Kidney epithelial cell (primary cell): ENCODE data around the gene FAM120A. TPM values are rescaled to one million over a fixed set of nuclear protein-coding genes. Genes with fewer than 3 reads are reported as not detected.

Experiments
- DNase-seq: peaks from one replicate; pipeline ENCODE4 v3.0.0-alpha.2; 2010; ENCODE audit warnings: low read depth
- H3K27me3 ChIP-seq: 2 replicates; pipeline ENCODE4 v1.6.0; 2011; ENCODE audit warnings: low read length; ENCODE audit not compliant: control insufficient read depth, insufficient read depth
- H3K36me3 ChIP-seq: 2 replicates; pipeline ENCODE4 v1.5.1; 2011; ENCODE audit warnings: low read length; ENCODE audit not compliant: control insufficient read depth, insufficient read depth
- H3K4me3 ChIP-seq: 2 replicates; pipeline ENCODE4 v1.5.1; 2011; ENCODE audit warnings: low read depth, mild to moderate bottlenecking, control low read depth, low read length
- total RNA-seq: library from RNA; depleted of rRNA; stranded (reverse); fragments of >200 nt; gene quantifications from 2 replicates; pipeline ENCODE4 v1.2.3, GENCODE V29; 2015
- TF ChIP-seq, protein P1 (sequence below): IDR thresholded peaks from 2 replicates; pipeline ENCODE4 v1.5.1; 2011; ENCODE audit warnings: mild to moderate bottlenecking, moderate library complexity, low read length, control low read depth, inconsistent platforms; ENCODE audit not compliant: insufficient read depth, poor library complexity, severe bottlenecking

Gene FAM120A
- total RNA-seq, 1 donor from 2014 or later: 59.0 TPM

DNA sequence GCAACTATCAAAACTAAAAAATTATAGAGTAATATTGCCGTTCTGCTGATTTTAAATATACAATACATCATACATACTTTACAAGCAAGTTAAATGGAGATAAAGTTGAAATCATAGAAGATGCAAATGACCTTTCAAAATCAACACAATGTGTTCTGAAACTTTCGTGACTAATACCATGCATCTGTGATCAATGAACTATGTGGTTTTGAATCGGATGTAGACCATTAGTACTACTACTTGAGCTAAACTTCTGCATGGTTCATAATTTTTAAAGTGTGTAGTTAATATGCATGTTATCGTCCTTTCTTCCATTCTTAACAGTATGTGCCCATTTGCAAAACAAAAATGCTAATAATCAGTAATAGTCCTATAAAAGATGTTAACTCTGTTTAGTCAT lies 113.6 kb downstream of the FAM120A start:
- DNase-seq: no peak
- Histone ChIP-seq H3K4me3 (no peak overlapping the region), H3K27me3 (no peaks in the 10 kb centered on the region), H3K36me3 (peaks cover 6% of the 10 kb centered on the region)
- TF ChIP-seq, protein P1, sequence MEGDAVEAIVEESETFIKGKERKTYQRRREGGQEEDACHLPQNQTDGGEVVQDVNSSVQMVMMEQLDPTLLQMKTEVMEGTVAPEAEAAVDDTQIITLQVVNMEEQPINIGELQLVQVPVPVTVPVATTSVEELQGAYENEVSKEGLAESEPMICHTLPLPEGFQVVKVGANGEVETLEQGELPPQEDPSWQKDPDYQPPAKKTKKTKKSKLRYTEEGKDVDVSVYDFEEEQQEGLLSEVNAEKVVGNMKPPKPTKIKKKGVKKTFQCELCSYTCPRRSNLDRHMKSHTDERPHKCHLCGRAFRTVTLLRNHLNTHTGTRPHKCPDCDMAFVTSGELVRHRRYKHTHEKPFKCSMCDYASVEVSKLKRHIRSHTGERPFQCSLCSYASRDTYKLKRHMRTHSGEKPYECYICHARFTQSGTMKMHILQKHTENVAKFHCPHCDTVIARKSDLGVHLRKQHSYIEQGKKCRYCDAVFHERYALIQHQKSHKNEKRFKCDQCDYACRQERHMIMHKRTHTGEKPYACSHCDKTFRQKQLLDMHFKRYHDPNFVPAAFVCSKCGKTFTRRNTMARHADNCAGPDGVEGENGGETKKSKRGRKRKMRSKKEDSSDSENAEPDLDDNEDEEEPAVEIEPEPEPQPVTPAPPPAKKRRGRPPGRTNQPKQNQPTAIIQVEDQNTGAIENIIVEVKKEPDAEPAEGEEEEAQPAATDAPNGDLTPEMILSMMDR: no peak

DNA sequence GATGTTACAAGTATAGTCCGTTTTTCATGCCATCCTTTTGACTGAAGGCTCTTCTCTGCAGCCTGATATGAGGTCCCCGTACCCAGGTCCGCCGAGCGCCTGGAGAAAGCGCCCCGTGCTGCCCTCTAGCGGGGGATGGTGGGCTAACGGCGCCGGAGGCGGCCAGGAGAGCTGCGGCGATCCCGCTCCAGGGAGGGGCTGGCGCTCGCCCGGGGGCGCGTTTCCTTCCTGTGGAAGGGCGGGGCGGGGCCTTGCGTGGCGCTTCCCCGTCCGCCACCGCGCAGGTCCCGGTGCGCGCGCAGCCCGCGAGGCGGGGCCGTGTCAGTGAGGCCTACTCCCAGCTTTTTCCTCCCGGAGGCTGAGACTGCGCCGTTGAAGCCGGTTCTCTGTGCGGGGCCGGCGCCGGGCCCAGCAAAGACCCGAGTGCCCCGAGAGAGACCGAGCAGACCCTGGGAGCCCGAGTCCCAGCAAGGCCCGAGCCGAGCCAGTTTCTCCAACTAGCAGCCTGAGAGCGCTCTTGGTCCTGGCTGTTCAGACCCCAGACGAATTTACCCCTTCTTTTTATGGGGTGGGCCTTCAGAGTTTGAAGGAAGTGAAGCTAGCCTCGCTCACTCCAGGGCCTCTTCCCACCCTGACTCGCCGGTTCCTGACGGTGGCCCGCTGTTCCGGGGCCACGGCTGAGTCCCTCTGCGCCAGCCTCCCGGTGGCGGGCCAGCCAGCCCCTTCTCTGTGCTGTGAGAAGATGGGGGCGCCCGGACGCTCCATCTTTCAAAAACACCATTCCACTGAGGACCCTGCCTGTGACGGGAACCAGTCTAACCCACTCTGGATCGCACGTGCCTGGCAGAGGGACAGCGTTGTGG lies 115.2 kb downstream of the FAM120A start:
- H3K36me3 ChIP-seq: peaks cover 6% of the 10 kb centered on the region
- peak overlapping the region; percentile 49 for H3K4me3 ChIP-seq
- peak; percentile 72 for DNase-seq
- TF ChIP-seq, protein P1: peak; percentile 93
- no peaks in the 10 kb centered on the region for H3K27me3 ChIP-seq

DNA sequence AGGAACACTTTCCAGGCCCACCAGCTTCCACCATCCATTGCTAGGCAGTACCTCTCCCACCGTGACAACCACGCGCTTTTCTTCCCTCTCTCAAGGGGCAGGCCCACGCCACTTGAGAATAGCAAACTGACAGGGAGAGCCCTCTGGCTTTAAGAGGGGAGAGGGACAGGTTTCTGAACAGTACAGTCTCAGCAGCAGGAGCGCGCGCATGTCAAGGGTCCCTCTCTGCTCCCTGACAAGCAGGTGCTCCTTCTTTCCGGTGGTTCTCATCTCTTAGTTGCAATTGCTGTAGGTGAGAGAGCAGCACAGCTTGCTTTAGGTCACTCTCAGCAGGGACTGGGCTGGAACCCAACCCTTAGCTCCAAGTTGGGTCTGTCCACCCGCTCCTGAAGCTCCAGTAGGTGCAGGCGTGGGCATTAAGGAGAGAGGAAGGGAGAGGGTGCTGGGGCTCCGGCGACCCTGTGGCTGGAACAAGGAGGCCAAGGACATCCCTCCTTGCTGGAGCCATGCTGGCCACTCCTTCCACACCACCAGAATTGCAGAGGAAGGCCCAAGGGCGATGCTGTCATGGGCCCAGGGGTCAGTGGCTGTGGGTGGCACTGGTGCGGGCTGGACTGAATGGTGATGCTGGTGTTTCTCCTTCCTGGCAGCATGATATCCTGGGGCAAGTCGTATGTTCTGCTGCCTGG lies 115.9 kb downstream of the FAM120A start:
- DNase-seq: no peak
- TF ChIP-seq, protein P1: no peak
- Histone ChIP-seq H3K36me3 (peaks cover 4% of the 10 kb centered on the region), H3K27me3 (no peaks in the 10 kb centered on the region), H3K4me3 (peak overlapping the region; percentile 49)

DNA sequence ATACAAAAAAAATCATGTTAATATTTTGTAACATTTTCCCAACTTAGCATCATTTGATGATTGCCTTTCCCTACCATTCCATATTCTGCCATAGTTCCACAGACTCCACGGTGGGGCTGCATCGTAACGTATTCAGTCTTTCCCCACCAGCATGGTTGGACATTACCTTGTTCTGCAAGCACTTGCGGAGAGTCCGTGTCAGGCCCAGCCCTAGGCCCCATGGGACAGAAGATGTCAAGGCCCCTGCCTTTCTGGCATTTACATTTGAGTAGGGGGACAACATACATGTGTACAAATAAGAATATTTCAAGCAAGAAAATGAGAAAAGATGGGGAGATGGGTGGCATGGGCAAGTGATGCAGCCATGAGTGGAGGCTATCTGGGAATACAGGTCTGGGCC lies 116.7 kb downstream of the FAM120A start:
- Histone ChIP-seq H3K36me3 (peaks cover 4% of the 10 kb centered on the region), H3K4me3 (no peak overlapping the region), H3K27me3 (no peaks in the 10 kb centered on the region)
- TF ChIP-seq, protein P1: no peak
- DNase-seq: no peak

DNA sequence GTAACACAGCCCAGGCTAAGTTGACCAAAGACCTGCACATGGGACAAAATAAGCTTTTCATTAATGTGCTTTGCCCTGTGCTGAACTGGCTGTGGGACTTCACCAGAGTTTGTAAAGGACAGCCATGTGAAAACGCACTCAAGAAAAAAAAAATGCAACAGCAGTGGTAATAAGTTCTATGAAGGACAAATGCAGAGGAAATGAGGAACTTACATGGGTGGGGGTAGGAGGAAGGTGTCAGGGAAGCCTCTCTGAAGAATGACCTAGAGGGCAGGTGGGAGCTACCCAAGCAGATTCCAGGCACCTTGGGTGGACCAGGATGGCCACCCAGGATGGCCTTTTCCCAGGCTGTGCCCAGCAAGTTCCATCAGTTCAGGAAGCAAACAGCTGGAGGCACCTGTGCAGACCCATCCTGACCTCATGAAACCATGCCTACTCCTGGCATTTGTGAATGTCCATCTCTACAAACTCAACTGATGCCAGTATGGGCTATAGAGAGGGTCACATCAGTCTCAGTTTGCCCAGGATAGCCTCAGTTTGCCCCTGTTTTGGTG lies 118.2 kb downstream of the FAM120A start:
- no peaks in the 10 kb centered on the region for H3K27me3 ChIP-seq
- no peak for DNase-seq

More for the DNA sequence above, 118.2 kb downstream of the FAM120A start:
- Histone ChIP-seq H3K4me3 (no peak overlapping the region), H3K36me3 (peaks cover 2% of the 10 kb centered on the region)
- TF ChIP-seq, protein P1: no peak
